HFFc6 (cell line): ENCODE results near the gene TREH. TPM values are rescaled to one million over a fixed set of nuclear protein-coding genes. Genes with fewer than 3 reads are reported as not detected.

Experiments used
- DNase-seq: peaks from one replicate; pipeline ENCODE4 v3.0.0-alpha.2; 2018
- H3K27ac Mint-ChIP-seq: 2 replicates; pipeline ENCODE4 v1.8.0; 2020; ENCODE audit warnings: mild to moderate bottlenecking, mixed read lengths
- H3K27me3 Mint-ChIP-seq: 2 replicates; pipeline ENCODE4 v1.8.0; 2021; ENCODE audit warnings: mild to moderate bottlenecking, moderate library complexity, mixed read lengths; ENCODE audit not compliant: insufficient read depth
- H3K36me3 Mint-ChIP-seq: 2 replicates; pipeline ENCODE4 v1.8.0; 2021; ENCODE audit warnings: low read depth, mixed read lengths
- H3K4me1 Mint-ChIP-seq: 2 replicates; pipeline ENCODE4 v1.8.0; 2020; ENCODE audit warnings: low read depth, mixed read lengths
- H3K4me3 Mint-ChIP-seq: 2 replicates; pipeline ENCODE4 v1.8.0; 2020; ENCODE audit warnings: mild to moderate bottlenecking, moderate library complexity, mixed read lengths
- H3K9me3 Mint-ChIP-seq: 2 replicates; pipeline ENCODE4 v1.8.0; 2020; ENCODE audit warnings: mild to moderate bottlenecking, mixed read lengths
- total RNA-seq, 6 experiments: library from RNA; stranded (reverse); fragmentation: NEBNext Ultra II Directional; extraction: Animal tissue kit (Norgen Biotek cat#: 25700); gene quantifications; 2 replicates in 1 of 6; 3 replicates in 5 of 6; pipeline ENCODE4 v1.2.3, GENCODE V29; 2021
- TF ChIP-seq, protein P1 (sequence below): fragments of 200-600 bp; sonication (generic); IDR thresholded peaks from 2 replicates; pipeline ENCODE4 v1.5.0; 2021; ENCODE audit warnings: antibody characterized with exemption, mild to moderate bottlenecking

The TREH gene
- total RNA-seq, 6 experiments from 2014 or later: 0.07 TPM; not detected in 5

GRCh38 chr11:118629761-118630661 lies 49.4 kb downstream of the TREH start:
- H3K9me3 Mint-ChIP-seq: no peaks in the 10 kb centered on the region
- H3K4me3 Mint-ChIP-seq: no peak overlapping the region
- TF ChIP-seq, protein P1, sequence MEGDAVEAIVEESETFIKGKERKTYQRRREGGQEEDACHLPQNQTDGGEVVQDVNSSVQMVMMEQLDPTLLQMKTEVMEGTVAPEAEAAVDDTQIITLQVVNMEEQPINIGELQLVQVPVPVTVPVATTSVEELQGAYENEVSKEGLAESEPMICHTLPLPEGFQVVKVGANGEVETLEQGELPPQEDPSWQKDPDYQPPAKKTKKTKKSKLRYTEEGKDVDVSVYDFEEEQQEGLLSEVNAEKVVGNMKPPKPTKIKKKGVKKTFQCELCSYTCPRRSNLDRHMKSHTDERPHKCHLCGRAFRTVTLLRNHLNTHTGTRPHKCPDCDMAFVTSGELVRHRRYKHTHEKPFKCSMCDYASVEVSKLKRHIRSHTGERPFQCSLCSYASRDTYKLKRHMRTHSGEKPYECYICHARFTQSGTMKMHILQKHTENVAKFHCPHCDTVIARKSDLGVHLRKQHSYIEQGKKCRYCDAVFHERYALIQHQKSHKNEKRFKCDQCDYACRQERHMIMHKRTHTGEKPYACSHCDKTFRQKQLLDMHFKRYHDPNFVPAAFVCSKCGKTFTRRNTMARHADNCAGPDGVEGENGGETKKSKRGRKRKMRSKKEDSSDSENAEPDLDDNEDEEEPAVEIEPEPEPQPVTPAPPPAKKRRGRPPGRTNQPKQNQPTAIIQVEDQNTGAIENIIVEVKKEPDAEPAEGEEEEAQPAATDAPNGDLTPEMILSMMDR: no peak
- DNase-seq: no peak
- peak overlapping the region; percentile 45 for H3K27ac Mint-ChIP-seq
- H3K27me3 Mint-ChIP-seq: peaks cover 8% of the 10 kb centered on the region
- H3K36me3 Mint-ChIP-seq: peaks cover 36% of the 10 kb centered on the region
- peaks cover 56% of the 10 kb centered on the region for H3K4me1 Mint-ChIP-seq

GRCh38 chr11:118628861-118629549 lies 50.4 kb downstream of the TREH start:
- TF ChIP-seq, protein P1: no peak
- H3K36me3 Mint-ChIP-seq: peaks cover 36% of the 10 kb centered on the region
- H3K27ac Mint-ChIP-seq: peak overlapping the region; percentile 17; the same call in 1 of the 2 replicates
- peaks cover 52% of the 10 kb centered on the region for H3K4me1 Mint-ChIP-seq
- peaks cover 8% of the 10 kb centered on the region for H3K27me3 Mint-ChIP-seq
- H3K9me3 Mint-ChIP-seq: no peaks in the 10 kb centered on the region
- DNase-seq: no peak
- no peak overlapping the region for H3K4me3 Mint-ChIP-seq

DNA sequence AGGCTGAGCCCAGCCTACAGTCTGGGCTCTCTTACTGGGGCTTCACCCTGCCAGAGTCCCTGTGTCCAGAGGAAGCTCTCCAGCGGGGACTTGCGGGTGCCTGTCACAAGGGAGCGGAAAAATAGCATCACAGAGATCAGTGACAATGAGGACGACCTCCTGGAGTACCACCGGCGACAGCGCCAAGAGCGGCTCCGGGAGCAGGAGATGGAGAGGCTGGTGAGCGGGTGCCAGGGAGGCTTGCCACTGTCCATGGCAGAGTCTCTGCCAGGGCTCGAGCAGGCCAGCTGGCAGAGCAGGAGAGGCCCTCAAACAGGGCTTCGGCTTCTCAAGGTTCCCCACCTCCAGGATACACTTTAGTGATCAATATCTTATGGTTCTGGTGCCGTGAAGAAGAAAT lies 51.0 kb downstream of the TREH start:
- Mint-ChIP-seq H3K4me3 (no peak overlapping the region), H3K9me3 (no peaks in the 10 kb centered on the region), H3K36me3 (peaks cover 41% of the 10 kb centered on the region), H3K27ac (no peak overlapping the region), H3K4me1 (peaks cover 52% of the 10 kb centered on the region), H3K27me3 (peaks cover 8% of the 10 kb centered on the region)
- TF ChIP-seq, protein P1: no peak
- DNase-seq: no peak

- H3K36me3 Mint-ChIP-seq: peaks cover 38% of the 10 kb centered on the region
- no peak overlapping the region for H3K4me3 Mint-ChIP-seq
- no peak overlapping the region for H3K27ac Mint-ChIP-seq
- H3K4me1 Mint-ChIP-seq: peaks cover 52% of the 10 kb centered on the region
- DNase-seq: no peak
- H3K9me3 Mint-ChIP-seq: no peaks in the 10 kb centered on the region
- TF ChIP-seq, protein P1: no peak
- H3K27me3 Mint-ChIP-seq: peaks cover 8% of the 10 kb centered on the region
Observed at GRCh38 chr11:118628031-118628430, 51.4 kb downstream of the TREH start.

GRCh38 chr11:118627566-118627965 lies 51.9 kb downstream of the TREH start:
- H3K4me3 Mint-ChIP-seq: no peak overlapping the region
- no peak for DNase-seq
- TF ChIP-seq, protein P1: no peak
- no peaks in the 10 kb centered on the region for H3K9me3 Mint-ChIP-seq
- peaks cover 33% of the 10 kb centered on the region; the same call in 1 of the 2 replicates for H3K36me3 Mint-ChIP-seq
- H3K27ac Mint-ChIP-seq: no peak overlapping the region
- peaks cover 8% of the 10 kb centered on the region for H3K27me3 Mint-ChIP-seq
- peaks cover 52% of the 10 kb centered on the region for H3K4me1 Mint-ChIP-seq
